ENCODE measurements around the gene PTGR3.

The PTGR3 gene

GRCh38 chr18:75211626-75211952 lies 2.6 kb upstream of the PTGR3 start:
- Histone ChIP-seq H3K4me2 (ENCODE audit: low read length) (peak overlapping the region; percentile 63), H2AFZ (ENCODE audit: low read length) (no peak overlapping the region), H3K9ac (ENCODE audit: low read length) (no peak overlapping the region; the same call in 1 of the 2 replicates), H3F3A (ENCODE audit: insufficient read depth, low read length) (no peaks in the 10 kb centered on the region), H3K9me3 (ENCODE audit: low read length) (no peaks in the 10 kb centered on the region), H3K9me2 (ENCODE audit: low read depth, low read length) (no peaks in the 10 kb centered on the region), H3K4me1 (ENCODE audit: insufficient read depth, low read length, severe bottlenecking) (peaks cover 23% of the 10 kb centered on the region), H3K27me3 (ENCODE audit: insufficient read depth, low read length) (0 out of 2 replicates have a peak, but pooled peaks cover 11% of the 10 kb centered on the region), H3K4me3 (ENCODE audit: low read depth, low read length, poor library complexity, severe bottlenecking) (peak overlapping the region; percentile 58), H4K20me1 (ENCODE audit: insufficient read depth, low read length) (no peaks in the 10 kb centered on the region), H3K79me2 (ENCODE audit: insufficient read depth, low read length) (no peaks in the 10 kb centered on the region), H3K27ac (ENCODE audit: low read depth, low read length, poor library complexity, severe bottlenecking) (no peak overlapping the region), H3K36me3 (ENCODE audit: insufficient read depth, low read length) (no peaks in the 10 kb centered on the region; the same call in 1 of the 2 replicates)
- TF ChIP-seq CTCF (IDR thresholded peaks at IDR 0.05; ENCODE audit: low read length) (no peak), EZH2 (IDR thresholded peaks at IDR 0.05; ENCODE audit: borderline replicate concordance, low read length) (no peak)

GRCh38 chr18:75211002-75211621 lies 2.2 kb upstream of the PTGR3 start:
- H3K79me2 ChIP-seq (ENCODE audit: insufficient read depth, low read length) = no peaks in the 10 kb centered on the region
- H3K9me2 ChIP-seq (ENCODE audit: low read depth, low read length) = no peaks in the 10 kb centered on the region
- no peaks in the 10 kb centered on the region; the same call in 1 of the 2 replicates for H3K36me3 ChIP-seq (ENCODE audit: insufficient read depth, low read length)
- H3K4me3 ChIP-seq (ENCODE audit: low read depth, low read length, poor library complexity, severe bottlenecking) = peak overlapping the region; percentile 94
- 0 out of 2 replicates have a peak, but pooled peaks cover 11% of the 10 kb centered on the region for H3K27me3 ChIP-seq (ENCODE audit: insufficient read depth, low read length)
- H3F3A ChIP-seq (ENCODE audit: insufficient read depth, low read length) = no peaks in the 10 kb centered on the region; the same call in 1 of the 2 replicates
- H3K4me2 ChIP-seq (ENCODE audit: low read length) = peak overlapping the region; percentile 94
- TF ChIP-seq CTCF (IDR thresholded peaks at IDR 0.05; ENCODE audit: low read length) (no peak), EZH2 (IDR thresholded peaks at IDR 0.05; ENCODE audit: borderline replicate concordance, low read length) (no peak)
- no peak overlapping the region for H3K27ac ChIP-seq (ENCODE audit: low read depth, low read length, poor library complexity, severe bottlenecking)
- no peaks in the 10 kb centered on the region for H3K9me3 ChIP-seq (ENCODE audit: low read length)
- peak overlapping the region; percentile 95 for H2AFZ ChIP-seq (ENCODE audit: low read length)
- H3K9ac ChIP-seq (ENCODE audit: low read length) = peak overlapping the region; percentile 79
- peaks cover 23% of the 10 kb centered on the region for H3K4me1 ChIP-seq (ENCODE audit: insufficient read depth, low read length, severe bottlenecking)
- H4K20me1 ChIP-seq (ENCODE audit: insufficient read depth, low read length) = no peaks in the 10 kb centered on the region

GRCh38 chr18:75210274-75211001 lies 1.5 kb upstream of the PTGR3 start, which contains the start of gene TSHZ1:
TSS of gene TSHZ1 (plus strand) at chr18:75210797. CDS start at chr18:75211877, 1,080 bp downstream.
- no peaks in the 10 kb centered on the region; the same call in 1 of the 2 replicates for H3F3A ChIP-seq (ENCODE audit: insufficient read depth, low read length)
- H3K27ac ChIP-seq (ENCODE audit: low read depth, low read length, poor library complexity, severe bottlenecking) = peak within 1 kb of the TSS; percentile 56
- H3K9ac ChIP-seq (ENCODE audit: low read length) = peak within 1 kb of the TSS; percentile 79
- peak within 1 kb of the TSS; percentile 94 for H3K4me3 ChIP-seq (ENCODE audit: low read depth, low read length, poor library complexity, severe bottlenecking)
- no peak for TF ChIP-seq EZH2 (IDR thresholded peaks at IDR 0.05; ENCODE audit: borderline replicate concordance, low read length)
- TF ChIP-seq CTCF (IDR thresholded peaks at IDR 0.05; ENCODE audit: low read length) = no peak
- H3K4me1 ChIP-seq (ENCODE audit: insufficient read depth, low read length, severe bottlenecking) = peaks cover 23% of the 10 kb centered on the region
- no peaks in the 10 kb centered on the region for H3K9me3 ChIP-seq (ENCODE audit: low read length)
- no peaks in the 10 kb centered on the region for H3K79me2 ChIP-seq (ENCODE audit: insufficient read depth, low read length)
- H3K27me3 ChIP-seq (ENCODE audit: insufficient read depth, low read length) = 0 out of 2 replicates have a peak, but pooled peaks cover 11% of the 10 kb centered on the region
- H3K4me2 ChIP-seq (ENCODE audit: low read length) = peak within 1 kb of the TSS; percentile 94
- no peaks in the 10 kb centered on the region; the same call in 1 of the 2 replicates for H3K36me3 ChIP-seq (ENCODE audit: insufficient read depth, low read length)
- H4K20me1 ChIP-seq (ENCODE audit: insufficient read depth, low read length) = no peaks in the 10 kb centered on the region
- no peaks in the 10 kb centered on the region for H3K9me2 ChIP-seq (ENCODE audit: low read depth, low read length)
- peak within 1 kb of the TSS; percentile 95 for H2AFZ ChIP-seq (ENCODE audit: low read length)

All from OCI-LY1 (cell line).